Osteocyte (in vitro differentiated cells): Measurements from ENCODE around the gene MCTP2. TPM values are rescaled to one million over a fixed set of nuclear protein-coding genes. Genes with fewer than 3 reads are reported as not detected.
A peak's percentile ranks its signal among the peaks of the same experiment; 100 is the strongest.

Source experiments
- DNase-seq: peaks from one replicate; pipeline ENCODE4 v3.0.0; 2021; ENCODE audit warnings: mixed read lengths; ENCODE audit not compliant: unreplicated experiment; ENCODE audit errors: extremely low spot score
- H3K27ac Mint-ChIP-seq: one replicate; pipeline ENCODE4 v1.8.0; 2021; ENCODE audit warnings: mild to moderate bottlenecking, mixed read lengths; ENCODE audit not compliant: unreplicated experiment
- H3K27me3 Mint-ChIP-seq: one replicate; pipeline ENCODE4 v1.8.0; 2021; ENCODE audit warnings: mixed read lengths; ENCODE audit not compliant: unreplicated experiment
- H3K36me3 Mint-ChIP-seq: one replicate; pipeline ENCODE4 v1.8.0; 2021; ENCODE audit warnings: mixed read lengths; ENCODE audit not compliant: unreplicated experiment
- H3K4me1 Mint-ChIP-seq: one replicate; pipeline ENCODE4 v1.8.0; 2021; ENCODE audit warnings: mixed read lengths; ENCODE audit not compliant: unreplicated experiment
- H3K4me3 Mint-ChIP-seq: one replicate; pipeline ENCODE4 v1.8.0; 2021; ENCODE audit warnings: mild to moderate bottlenecking, moderate library complexity, mixed read lengths; ENCODE audit not compliant: unreplicated experiment
- H3K9me3 Mint-ChIP-seq: one replicate; pipeline ENCODE4 v1.8.0; 2021; ENCODE audit warnings: mixed read lengths; ENCODE audit not compliant: unreplicated experiment
- long read RNA-seq: library from polyadenylated mRNA; unstranded; transcript quantifications from one replicate; pipeline ENCODE4 v2.0.0, GENCODE V29; 2021
- total RNA-seq: library from RNA; stranded (reverse); gene quantifications from 2 replicates; pipeline ENCODE4 v1.2.1, GENCODE V29; 2021
- TF ChIP-seq, protein P1 (sequence below): fragments of 200-600 bp; sonication (generic); IDR thresholded peaks from 2 replicates; pipeline ENCODE4 v1.5.0; 2021; ENCODE audit warnings: antibody characterized with exemption, mild to moderate bottlenecking, moderate library complexity

Gene MCTP2, protein sequence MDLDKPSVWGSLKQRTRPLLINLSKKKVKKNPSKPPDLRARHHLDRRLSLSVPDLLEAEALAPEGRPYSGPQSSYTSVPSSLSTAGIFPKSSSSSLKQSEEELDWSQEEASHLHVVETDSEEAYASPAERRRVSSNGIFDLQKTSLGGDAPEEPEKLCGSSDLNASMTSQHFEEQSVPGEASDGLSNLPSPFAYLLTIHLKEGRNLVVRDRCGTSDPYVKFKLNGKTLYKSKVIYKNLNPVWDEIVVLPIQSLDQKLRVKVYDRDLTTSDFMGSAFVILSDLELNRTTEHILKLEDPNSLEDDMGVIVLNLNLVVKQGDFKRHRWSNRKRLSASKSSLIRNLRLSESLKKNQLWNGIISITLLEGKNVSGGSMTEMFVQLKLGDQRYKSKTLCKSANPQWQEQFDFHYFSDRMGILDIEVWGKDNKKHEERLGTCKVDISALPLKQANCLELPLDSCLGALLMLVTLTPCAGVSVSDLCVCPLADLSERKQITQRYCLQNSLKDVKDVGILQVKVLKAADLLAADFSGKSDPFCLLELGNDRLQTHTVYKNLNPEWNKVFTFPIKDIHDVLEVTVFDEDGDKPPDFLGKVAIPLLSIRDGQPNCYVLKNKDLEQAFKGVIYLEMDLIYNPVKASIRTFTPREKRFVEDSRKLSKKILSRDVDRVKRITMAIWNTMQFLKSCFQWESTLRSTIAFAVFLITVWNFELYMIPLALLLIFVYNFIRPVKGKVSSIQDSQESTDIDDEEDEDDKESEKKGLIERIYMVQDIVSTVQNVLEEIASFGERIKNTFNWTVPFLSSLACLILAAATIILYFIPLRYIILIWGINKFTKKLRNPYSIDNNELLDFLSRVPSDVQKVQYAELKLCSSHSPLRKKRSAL
- total RNA-seq, result 0.26 and 0.32 TPM in 2 replicates
- long read RNA-seq, result 0 reads

DNA sequence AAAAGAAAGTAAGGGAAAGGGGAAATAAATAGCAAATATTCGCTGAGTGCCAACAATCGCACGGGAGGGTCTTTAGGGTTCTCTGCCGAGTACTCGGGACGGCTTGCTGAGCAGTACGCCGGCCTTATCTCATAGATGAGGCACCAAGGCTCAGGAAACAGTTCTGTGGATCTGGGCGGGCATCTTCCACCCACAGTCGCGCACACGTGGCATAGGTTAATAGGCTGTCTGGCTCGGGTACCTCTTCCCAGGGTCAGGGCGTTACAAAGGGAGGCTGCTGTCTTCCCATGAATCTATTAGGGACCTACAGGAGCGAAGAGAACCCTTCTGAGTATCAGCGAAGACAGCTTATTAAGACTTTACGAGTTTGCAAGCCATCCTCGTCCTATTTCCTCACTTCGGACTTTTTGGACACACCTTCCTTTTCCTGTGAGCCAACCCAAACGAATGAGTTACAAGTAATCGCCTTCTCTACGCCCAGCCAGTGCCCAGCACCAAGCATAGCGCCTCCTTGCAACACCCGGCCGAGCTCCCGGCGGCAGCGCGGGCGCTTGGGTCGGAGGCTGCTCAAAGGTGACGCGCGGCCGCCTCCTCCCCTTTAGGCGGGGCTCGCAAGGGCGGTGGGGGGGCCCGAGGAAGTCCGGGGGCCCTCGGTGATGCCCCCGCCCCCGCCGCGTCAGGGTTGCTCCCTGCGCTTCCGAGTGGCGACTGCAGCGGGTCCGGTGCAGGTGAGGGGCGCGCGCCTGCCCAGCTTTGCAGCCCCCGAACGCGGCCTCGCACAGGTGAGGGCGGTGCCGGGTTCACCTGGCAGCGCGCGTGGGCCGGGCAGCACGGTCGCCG is at the start of gene MCTP2:
TSS of gene MCTP2 (plus strand) at position 679 of the 840 bp plus-strand sequence. CDS start 66,705 bp downstream, outside the sequence.
- no peak for DNase-seq
- H3K9me3 Mint-ChIP-seq, result no peaks in the 10 kb centered on the region
- H3K27ac Mint-ChIP-seq, result no peak within 1 kb of the TSS
- H3K36me3 Mint-ChIP-seq, result no peaks in the 10 kb centered on the region
- TF ChIP-seq, protein P1, sequence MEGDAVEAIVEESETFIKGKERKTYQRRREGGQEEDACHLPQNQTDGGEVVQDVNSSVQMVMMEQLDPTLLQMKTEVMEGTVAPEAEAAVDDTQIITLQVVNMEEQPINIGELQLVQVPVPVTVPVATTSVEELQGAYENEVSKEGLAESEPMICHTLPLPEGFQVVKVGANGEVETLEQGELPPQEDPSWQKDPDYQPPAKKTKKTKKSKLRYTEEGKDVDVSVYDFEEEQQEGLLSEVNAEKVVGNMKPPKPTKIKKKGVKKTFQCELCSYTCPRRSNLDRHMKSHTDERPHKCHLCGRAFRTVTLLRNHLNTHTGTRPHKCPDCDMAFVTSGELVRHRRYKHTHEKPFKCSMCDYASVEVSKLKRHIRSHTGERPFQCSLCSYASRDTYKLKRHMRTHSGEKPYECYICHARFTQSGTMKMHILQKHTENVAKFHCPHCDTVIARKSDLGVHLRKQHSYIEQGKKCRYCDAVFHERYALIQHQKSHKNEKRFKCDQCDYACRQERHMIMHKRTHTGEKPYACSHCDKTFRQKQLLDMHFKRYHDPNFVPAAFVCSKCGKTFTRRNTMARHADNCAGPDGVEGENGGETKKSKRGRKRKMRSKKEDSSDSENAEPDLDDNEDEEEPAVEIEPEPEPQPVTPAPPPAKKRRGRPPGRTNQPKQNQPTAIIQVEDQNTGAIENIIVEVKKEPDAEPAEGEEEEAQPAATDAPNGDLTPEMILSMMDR, result no peak
- peaks cover 10% of the 10 kb centered on the region for H3K4me1 Mint-ChIP-seq
- peaks cover 29% of the 10 kb centered on the region for H3K27me3 Mint-ChIP-seq
- H3K4me3 Mint-ChIP-seq, result peak within 1 kb of the TSS; percentile 63

DNA sequence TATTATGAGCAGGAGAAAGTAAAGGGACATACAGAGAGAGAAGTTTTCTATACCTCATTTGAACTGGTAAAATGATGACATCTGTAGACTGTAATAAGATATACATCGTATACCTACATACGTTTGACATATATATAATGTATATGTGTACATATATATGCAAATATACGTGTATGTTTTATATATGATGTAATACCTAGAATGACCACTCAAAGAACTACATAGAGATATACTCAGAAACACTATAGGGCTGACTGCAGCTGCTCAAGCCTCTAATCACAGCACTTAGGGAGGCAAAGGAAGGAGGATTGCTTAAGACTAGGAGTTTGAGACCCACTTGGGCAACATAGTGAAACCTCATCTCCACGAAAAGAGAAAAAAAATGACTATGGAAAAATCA is 48.5 kb upstream of the MCTP2 start:
- H3K36me3 Mint-ChIP-seq, result no peaks in the 10 kb centered on the region
- H3K27ac Mint-ChIP-seq, result no peak overlapping the region
- no peaks in the 10 kb centered on the region for H3K4me1 Mint-ChIP-seq
- TF ChIP-seq, protein P1, result no peak
- no peak overlapping the region for H3K4me3 Mint-ChIP-seq
- DNase-seq, result no peak
- no peaks in the 10 kb centered on the region for H3K27me3 Mint-ChIP-seq
- no peaks in the 10 kb centered on the region for H3K9me3 Mint-ChIP-seq

DNA sequence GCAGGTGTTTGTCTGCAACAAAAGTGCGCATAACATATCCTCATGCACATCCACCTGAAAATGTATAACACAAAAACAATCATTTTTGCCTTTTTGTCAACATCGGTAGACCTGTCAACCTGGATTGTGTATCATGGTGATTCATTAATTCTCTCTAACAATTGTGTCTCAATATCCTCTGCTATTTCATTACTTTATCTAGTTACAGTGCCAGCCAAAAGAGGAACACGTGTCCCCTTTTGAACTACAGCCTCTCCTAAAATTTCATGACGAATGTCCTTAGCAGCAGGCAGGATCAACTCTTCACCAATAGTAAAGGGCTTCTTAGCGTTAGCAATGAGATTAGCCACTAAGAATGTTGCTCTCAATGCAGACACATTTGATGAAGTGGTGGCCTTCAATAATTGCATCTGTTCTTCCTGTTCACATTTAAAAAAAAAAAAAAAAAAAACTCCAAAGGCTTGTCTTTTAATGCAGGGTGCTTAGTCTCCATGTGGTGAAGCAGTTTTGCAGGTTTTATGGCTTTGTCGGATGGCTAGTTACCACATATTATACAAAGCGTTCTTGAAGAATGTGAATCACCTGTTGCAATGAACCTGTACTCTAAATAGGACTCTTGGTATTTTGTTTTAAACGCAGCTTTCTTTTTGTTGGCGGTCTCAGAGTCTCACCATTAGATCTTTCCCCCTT is 45.7 kb upstream of the MCTP2 start:
- Mint-ChIP-seq H3K27ac (no peak overlapping the region), H3K9me3 (no peaks in the 10 kb centered on the region), H3K36me3 (no peaks in the 10 kb centered on the region), H3K4me3 (no peak overlapping the region), H3K4me1 (no peaks in the 10 kb centered on the region), H3K27me3 (peaks cover 6% of the 10 kb centered on the region)
- TF ChIP-seq, protein P1, result no peak
- no peak for DNase-seq

DNA sequence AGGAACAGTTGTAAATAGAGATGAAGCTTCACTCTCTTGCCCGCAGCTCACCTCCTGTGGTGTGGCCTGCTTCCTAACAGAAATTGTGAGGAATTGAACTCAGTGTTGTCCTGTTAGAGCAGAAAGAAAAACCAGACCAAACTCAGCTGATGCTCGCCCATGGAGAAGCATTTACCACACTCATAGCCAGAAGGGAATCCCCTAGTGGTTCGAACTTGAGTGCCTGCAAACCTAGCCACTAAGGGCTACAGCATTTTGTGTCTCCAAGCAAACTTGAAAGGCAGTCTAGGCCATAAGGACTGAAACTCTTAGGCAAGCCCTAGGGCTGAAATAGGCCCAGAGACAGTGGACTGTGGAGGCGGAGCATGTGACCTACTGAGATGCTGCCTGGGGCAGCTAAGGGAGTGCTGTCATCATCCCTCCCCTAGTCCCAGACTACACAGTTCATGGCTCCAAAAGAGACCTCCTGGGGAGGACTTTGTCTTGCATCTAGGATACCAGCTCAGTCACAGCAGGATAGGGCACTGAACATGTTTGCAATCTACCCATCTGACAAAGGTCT is 44.5 kb upstream of the MCTP2 start:
- DNase-seq, result peak; percentile 56
- H3K36me3 Mint-ChIP-seq, result no peaks in the 10 kb centered on the region
- H3K4me3 Mint-ChIP-seq, result no peak overlapping the region
- H3K9me3 Mint-ChIP-seq, result no peaks in the 10 kb centered on the region
- H3K4me1 Mint-ChIP-seq, result no peaks in the 10 kb centered on the region
- TF ChIP-seq, protein P1, result no peak
- H3K27ac Mint-ChIP-seq, result no peak overlapping the region
- peaks cover 8% of the 10 kb centered on the region for H3K27me3 Mint-ChIP-seq
